Measurements from ENCODE around the gene TARBP2. TPM values are rescaled to one million over a fixed set of nuclear protein-coding genes. Genes with fewer than 3 reads are reported as not detected.
A peak's percentile ranks its signal among the peaks of the same experiment; 100 is the strongest.

TARBP2 gene
- polyA plus RNA-seq, 2 of the 4 experiments (the other 2 are of a cell fraction) = 41.5 to 49.9 TPM

DNA sequence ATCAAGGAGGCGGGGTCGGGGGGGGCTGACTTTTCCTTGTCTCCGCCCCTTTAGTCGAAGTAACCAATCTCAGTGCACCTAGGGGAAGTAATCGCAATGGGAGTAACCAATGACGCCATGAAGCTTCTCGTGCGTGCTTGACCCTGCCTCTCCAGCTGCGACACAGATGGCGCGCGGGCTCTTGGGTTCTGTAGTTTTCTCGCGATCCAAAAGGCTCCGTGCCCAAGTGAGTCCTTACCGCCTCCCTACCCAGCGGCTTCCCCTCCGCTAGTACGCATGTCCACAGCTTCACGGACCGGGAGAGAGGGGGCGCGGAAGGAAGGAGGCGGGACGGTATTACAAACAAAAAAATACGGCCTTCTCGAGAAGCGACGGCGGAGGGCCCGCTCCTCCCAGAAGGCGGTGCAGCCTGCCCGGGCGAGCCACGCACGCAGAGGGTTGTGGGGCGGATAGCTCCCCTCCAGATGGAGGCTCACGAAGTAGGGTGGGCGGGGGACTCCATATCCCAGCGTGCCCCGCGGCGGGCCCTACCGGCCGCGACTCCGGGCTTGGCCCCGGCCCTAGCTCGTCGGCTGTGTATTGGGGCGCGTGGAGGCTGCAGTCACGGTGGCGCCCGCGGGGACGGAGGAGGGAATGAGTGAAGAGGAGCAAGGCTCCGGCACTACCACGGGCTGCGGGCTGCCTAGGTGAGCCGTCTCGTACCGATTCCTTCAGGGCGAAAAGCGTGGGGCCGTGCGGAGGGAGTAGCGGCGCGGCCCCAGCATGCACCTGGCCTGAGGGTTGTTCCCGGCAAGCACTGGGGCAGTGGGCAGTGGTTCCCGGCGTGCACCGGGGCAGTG lies at the start of gene TARBP2 (continued):
- TF ChIP-seq, protein P1, sequence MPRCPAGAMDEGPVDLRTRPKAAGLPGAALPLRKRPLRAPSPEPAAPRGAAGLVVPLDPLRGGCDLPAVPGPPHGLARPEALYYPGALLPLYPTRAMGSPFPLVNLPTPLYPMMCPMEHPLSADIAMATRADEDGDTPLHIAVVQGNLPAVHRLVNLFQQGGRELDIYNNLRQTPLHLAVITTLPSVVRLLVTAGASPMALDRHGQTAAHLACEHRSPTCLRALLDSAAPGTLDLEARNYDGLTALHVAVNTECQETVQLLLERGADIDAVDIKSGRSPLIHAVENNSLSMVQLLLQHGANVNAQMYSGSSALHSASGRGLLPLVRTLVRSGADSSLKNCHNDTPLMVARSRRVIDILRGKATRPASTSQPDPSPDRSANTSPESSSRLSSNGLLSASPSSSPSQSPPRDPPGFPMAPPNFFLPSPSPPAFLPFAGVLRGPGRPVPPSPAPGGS (IDR thresholded peaks at IDR 0.05) = peak; percentile 86; the same call in 2 of the 3 replicates
- TF ChIP-seq POLR2A (IDR thresholded peaks at IDR 0.05; ENCODE audit: low read length) (peak; percentile 72), RAD21 (conservative IDR thresholded peaks at IDR 0.05 in 1 of 2, IDR thresholded peaks at IDR 0.05 in 1 of 2) (no peak), ESRRA (IDR thresholded peaks at IDR 0.05; ENCODE audit: borderline replicate concordance, low read length) (no peak), MAZ (IDR thresholded peaks at IDR 0.05; ENCODE audit: borderline replicate concordance, low read depth, low read length) (no peak), NR3C1 (IDR thresholded peaks at IDR 0.05) (no peak), CBX2 (IDR thresholded peaks at IDR 0.05; ENCODE audit: borderline replicate concordance, low read depth) (no peak), HOXB5 (CRISPR knock-in tag; IDR thresholded peaks at IDR 0.05) (peak; percentile 94), KDM5A (IDR thresholded peaks at IDR 0.05) (peak; percentile 37; the same call in 1 of the 2 replicates), FOSB (CRISPR knock-in tag; IDR thresholded peaks at IDR 0.05) (peak; percentile 63; the same call in 1 of the 2 replicates), TP53 (CRISPR knock-in tag; IDR thresholded peaks at IDR 0.05) (peak; percentile 83), FOSL2 (IDR thresholded peaks at IDR 0.05) (no peak), FOSL2 (CRISPR knock-in tag; IDR thresholded peaks at IDR 0.05) (no peak)
- TF ChIP-seq, protein P2, sequence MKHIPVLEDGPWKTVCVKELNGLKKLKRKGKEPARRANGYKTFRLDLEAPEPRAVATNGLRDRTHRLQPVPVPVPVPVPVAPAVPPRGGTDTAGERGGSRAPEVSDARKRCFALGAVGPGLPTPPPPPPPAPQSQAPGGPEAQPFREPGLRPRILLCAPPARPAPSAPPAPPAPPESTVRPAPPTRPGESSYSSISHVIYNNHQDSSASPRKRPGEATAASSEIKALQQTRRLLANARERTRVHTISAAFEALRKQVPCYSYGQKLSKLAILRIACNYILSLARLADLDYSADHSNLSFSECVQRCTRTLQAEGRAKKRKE (CRISPR knock-in tag; IDR thresholded peaks at IDR 0.05; ENCODE audit: low read depth) = peak; percentile 83; the same call in 1 of the 2 replicates

DNA sequence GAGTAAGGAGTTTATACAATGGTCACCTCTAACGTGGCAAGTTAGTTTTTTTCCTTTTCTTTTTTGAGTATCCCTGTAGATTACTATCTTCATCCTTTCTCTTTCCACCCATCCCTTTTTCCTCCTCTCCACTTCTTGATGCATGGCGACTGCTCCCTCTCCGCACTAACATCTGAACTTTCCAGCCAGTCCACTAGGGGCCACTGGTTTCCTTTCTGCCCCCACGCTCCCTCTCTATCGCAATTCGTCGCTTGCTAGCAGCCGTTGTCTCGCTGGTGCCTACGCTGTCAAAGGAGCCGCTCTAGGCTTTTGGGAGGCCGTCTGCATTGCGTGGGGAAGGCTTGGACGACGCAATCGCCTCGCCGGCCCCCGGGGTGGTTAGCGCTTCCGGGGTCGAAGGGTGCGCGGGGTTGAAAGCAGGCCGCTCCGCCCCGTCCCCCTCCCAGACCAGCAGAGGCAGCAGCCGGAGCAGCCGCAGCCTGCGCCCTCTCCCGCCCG lies 49.4 kb upstream of the TARBP2 start, which contains the start of gene PCBP2:
Gene PCBP2 (plus strand): TSS at position 442 of the 498 bp plus-strand sequence. CDS start 2,699 bp downstream, outside the sequence.
- FAIRE-seq (peak; percentile 89), ATAC-seq (peak; percentile 94 to 96), DNase-seq (ENCODE audit: low read depth in 1 of 2, low spot score in 1 of 2) (peak; percentile 99 to 100)
- H3K4me2 ChIP-seq = peak within 1 kb of the TSS; percentile 80
- ChIA-PET CTCF (interaction anchor here (0.6 to 2.7 kb wide), 9 partner anchors 10 to 137 kb away, joined by 3 to 13 read pairs (median 3); partner anchors contain the start of gene PRR13), POLR2A (interaction anchor here (1.1 to 1.5 kb wide), 2 partner anchors 11 to 127 kb away, joined by 3 to 10 read pairs; partner anchors contain the start of gene PRR13)
- peak within 1 kb of the TSS; percentile 88 for H3K4me3 ChIP-seq
- H3K27ac ChIP-seq = peak within 1 kb of the TSS; percentile 98 to 99
- H3K9me3 ChIP-seq = no peaks in the 10 kb centered on the region
- peaks cover 23% of the 10 kb centered on the region for H3K4me1 ChIP-seq
- WGBS (ENCODE audit: missing lambda C conversion rate) = 3% methylated on average over 14 of the region's 32 CpGs
- no peak for TF ChIP-seq RNF2 (IDR thresholded peaks at IDR 0.05; ENCODE audit: borderline replicate concordance, low read depth)
- no peak for TF ChIP-seq FOXS1 (CRISPR knock-in tag; IDR thresholded peaks at IDR 0.05)
- TF ChIP-seq BHLHE40 (IDR thresholded peaks at IDR 0.05; ENCODE audit: low read depth, low read length) = no peak
- peak; percentile 72 for TF ChIP-seq POLR2A (IDR thresholded peaks at IDR 0.05; ENCODE audit: low read length)
- no peak; the same call in 1 of the 2 replicates for TF ChIP-seq RFX5 (IDR thresholded peaks at IDR 0.05)
- TF ChIP-seq, protein P3, sequence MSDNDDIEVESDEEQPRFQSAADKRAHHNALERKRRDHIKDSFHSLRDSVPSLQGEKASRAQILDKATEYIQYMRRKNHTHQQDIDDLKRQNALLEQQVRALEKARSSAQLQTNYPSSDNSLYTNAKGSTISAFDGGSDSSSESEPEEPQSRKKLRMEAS (IDR thresholded peaks at IDR 0.05) = peak; percentile 83
- peak; percentile 29 to 46; a peak in 3 of 5 replicates for TF ChIP-seq RAD21 (conservative IDR thresholded peaks at IDR 0.05 in 1 of 2, IDR thresholded peaks at IDR 0.05 in 1 of 2)
- 0 out of 2 replicates have a peak, but pooled peaks have one; percentile 77 for TF ChIP-seq MAZ (IDR thresholded peaks at IDR 0.05; ENCODE audit: borderline replicate concordance, low read depth, low read length)
- TF ChIP-seq, protein P4, sequence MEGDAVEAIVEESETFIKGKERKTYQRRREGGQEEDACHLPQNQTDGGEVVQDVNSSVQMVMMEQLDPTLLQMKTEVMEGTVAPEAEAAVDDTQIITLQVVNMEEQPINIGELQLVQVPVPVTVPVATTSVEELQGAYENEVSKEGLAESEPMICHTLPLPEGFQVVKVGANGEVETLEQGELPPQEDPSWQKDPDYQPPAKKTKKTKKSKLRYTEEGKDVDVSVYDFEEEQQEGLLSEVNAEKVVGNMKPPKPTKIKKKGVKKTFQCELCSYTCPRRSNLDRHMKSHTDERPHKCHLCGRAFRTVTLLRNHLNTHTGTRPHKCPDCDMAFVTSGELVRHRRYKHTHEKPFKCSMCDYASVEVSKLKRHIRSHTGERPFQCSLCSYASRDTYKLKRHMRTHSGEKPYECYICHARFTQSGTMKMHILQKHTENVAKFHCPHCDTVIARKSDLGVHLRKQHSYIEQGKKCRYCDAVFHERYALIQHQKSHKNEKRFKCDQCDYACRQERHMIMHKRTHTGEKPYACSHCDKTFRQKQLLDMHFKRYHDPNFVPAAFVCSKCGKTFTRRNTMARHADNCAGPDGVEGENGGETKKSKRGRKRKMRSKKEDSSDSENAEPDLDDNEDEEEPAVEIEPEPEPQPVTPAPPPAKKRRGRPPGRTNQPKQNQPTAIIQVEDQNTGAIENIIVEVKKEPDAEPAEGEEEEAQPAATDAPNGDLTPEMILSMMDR (IDR thresholded peaks at IDR 0.05) = peak; percentile 66
- TF ChIP-seq ZFP36 (IDR thresholded peaks at IDR 0.05; ENCODE audit: borderline replicate concordance, partially characterized antibody) = no peak
- TF ChIP-seq MYC (IDR thresholded peaks at IDR 0.05; ENCODE audit: borderline replicate concordance, low read length) = peak; percentile 88
- TF ChIP-seq NPAS2 (CRISPR knock-in tag; IDR thresholded peaks at IDR 0.05; ENCODE audit: borderline replicate concordance) = no peak
- TF ChIP-seq HOXB5 (CRISPR knock-in tag; IDR thresholded peaks at IDR 0.05) = no peak
- no peak for TF ChIP-seq MAFK (IDR thresholded peaks at IDR 0.05; ENCODE audit: partially characterized antibody)
- peak; percentile 36 for TF ChIP-seq SMC3 (IDR thresholded peaks at IDR 0.05)
- TF ChIP-seq CHD2 (IDR thresholded peaks at IDR 0.05; ENCODE audit: low read length, partially characterized antibody) = peak; percentile 45
- TF ChIP-seq HDAC2 (IDR thresholded peaks at IDR 0.05) = no peak
- TF ChIP-seq, protein P1 (IDR thresholded peaks at IDR 0.05) = peak; percentile 79; the same call in 2 of the 3 replicates
- peak in 1 of 2 experiments; percentile 99; a peak in 4 of 5 replicates for TF ChIP-seq JUN (IDR thresholded peaks at IDR 0.05)
- TF ChIP-seq, protein P5, sequence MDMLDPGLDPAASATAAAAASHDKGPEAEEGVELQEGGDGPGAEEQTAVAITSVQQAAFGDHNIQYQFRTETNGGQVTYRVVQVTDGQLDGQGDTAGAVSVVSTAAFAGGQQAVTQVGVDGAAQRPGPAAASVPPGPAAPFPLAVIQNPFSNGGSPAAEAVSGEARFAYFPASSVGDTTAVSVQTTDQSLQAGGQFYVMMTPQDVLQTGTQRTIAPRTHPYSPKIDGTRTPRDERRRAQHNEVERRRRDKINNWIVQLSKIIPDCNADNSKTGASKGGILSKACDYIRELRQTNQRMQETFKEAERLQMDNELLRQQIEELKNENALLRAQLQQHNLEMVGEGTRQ (IDR thresholded peaks at IDR 0.05) = no peak
- TF ChIP-seq FOSL2 (IDR thresholded peaks at IDR 0.05) = no peak
- TF ChIP-seq FOSL2 (CRISPR knock-in tag; IDR thresholded peaks at IDR 0.05) = peak; percentile 66
- TF ChIP-seq CEBPB (IDR thresholded peaks at IDR 0.05) = peak; percentile 49 to 89; a peak in 3 of 4 replicates
- TF ChIP-seq EP300 (IDR thresholded peaks at IDR 0.05) = no peak

Measured in A549 (cell line).